IMR-90 (cell line): Measurements from ENCODE around the gene SRPK1. TPM values are rescaled to one million over a fixed set of nuclear protein-coding genes. Genes with fewer than 3 reads are reported as not detected.

ENCODE experiments used
- ATAC-seq: fragments of 200-7000 bp; cut with Tn5 transposase; 2 replicates; pipeline ENCODE4 v1.9.1; 2020; ENCODE audit warnings: low read depth, mild to moderate bottlenecking, moderate library complexity
- BruUV-seq: library from RNA; stranded (reverse); fragments of 400-500 nt; replicated peaks from 2 replicates; lab custom pipeline; 2021; lab: Mats Ljungman, UMichigan
- CTCF ChIA-PET: fragments of 300-600 bp; formaldehyde crosslinking; extraction: SDS; loops from one replicate; lab custom pipeline; 2021; ENCODE audit warnings: antibody characterized with exemption; lab: Yijun Ruan, JAX
- POLR2A ChIA-PET: fragments of 300-600 bp; sonication (Branson Sonifier 250); formaldehyde crosslinking; loops from one replicate; lab custom pipeline; 2022; ENCODE audit warnings: antibody characterized with exemption; ENCODE audit not compliant: unreplicated experiment; lab: Charles Lee
- DNase-seq: peaks from one replicate; pipeline ENCODE4 v3.0.0; 2013
- H2AFZ ChIP-seq: replicated peaks from 2 replicates; pipeline ENCODE3; 2013; ENCODE audit warnings: low read length, mild to moderate bottlenecking; ENCODE audit not compliant: poor library complexity
- H2AK5ac ChIP-seq: 2 replicates; pipeline ENCODE4 v1.6.1; 2013; ENCODE audit warnings: low read depth, low read length, inconsistent platforms
- H2AK9ac ChIP-seq: replicated peaks from 2 replicates; pipeline ENCODE3; 2013; ENCODE audit warnings: mild to moderate bottlenecking, low read depth, low read length, moderate library complexity; ENCODE audit not compliant: poor library complexity
- H2BK120ac ChIP-seq: 2 replicates; pipeline ENCODE4 v1.6.1; 2013; ENCODE audit warnings: low read depth, low read length, inconsistent platforms
- H2BK15ac ChIP-seq: 3 replicates; pipeline ENCODE4 v1.6.1; 2013; ENCODE audit warnings: low read depth, low read length, inconsistent platforms
- H2BK20ac ChIP-seq: 2 replicates; pipeline ENCODE4 v1.6.1; 2013; ENCODE audit warnings: low read depth, mild to moderate bottlenecking, inconsistent platforms, low read length, moderate library complexity
- H2BK5ac ChIP-seq: 2 replicates; pipeline ENCODE4 v1.6.1; 2013; ENCODE audit warnings: mild to moderate bottlenecking, low read depth, low read length, inconsistent platforms; ENCODE audit not compliant: poor library complexity, severe bottlenecking
- H3K14ac ChIP-seq: replicated peaks from 2 replicates; pipeline ENCODE4 v1.6.1; 2013; ENCODE audit warnings: low read depth, low read length, inconsistent platforms
- H3K18ac ChIP-seq: 2 replicates; pipeline ENCODE4 v1.6.1; 2013; ENCODE audit warnings: low read depth, low read length, control low read depth
- H3K23ac ChIP-seq: 2 replicates; pipeline ENCODE4 v1.6.1; 2013; ENCODE audit warnings: low read depth, low read length, inconsistent platforms
- H3K27ac ChIP-seq: 2 replicates; pipeline ENCODE4 v1.5.1; 2013; ENCODE audit warnings: mild to moderate bottlenecking, control low read depth, low read length; ENCODE audit not compliant: insufficient read depth
- H3K27me3 ChIP-seq: 2 replicates; pipeline ENCODE4 v1.6.1; 2013; ENCODE audit warnings: low read length; ENCODE audit not compliant: control insufficient read depth, insufficient read depth
- H3K36me3 ChIP-seq: 2 replicates; pipeline ENCODE4 v1.6.1; 2013; ENCODE audit warnings: low read length, mixed read lengths; ENCODE audit not compliant: control insufficient read depth, insufficient read depth
- H3K4ac ChIP-seq: 2 replicates; pipeline ENCODE4 v1.6.1; 2013; ENCODE audit warnings: low read depth, low read length, inconsistent platforms
- H3K4me1 ChIP-seq: 2 replicates; pipeline ENCODE4 v1.6.1; 2013; ENCODE audit warnings: low read length, mixed read lengths; ENCODE audit not compliant: control insufficient read depth, insufficient read depth
- H3K4me2 ChIP-seq: 2 replicates; pipeline ENCODE4 v1.6.1; 2013; ENCODE audit warnings: low read depth, mild to moderate bottlenecking, control low read depth, low read length, moderate library complexity
- H3K4me3 ChIP-seq: 2 replicates; pipeline ENCODE4 v1.5.1; 2013; ENCODE audit warnings: low read depth, mild to moderate bottlenecking, control low read depth, low read length, moderate library complexity; ENCODE audit not compliant: insufficient read depth
- H3K56ac ChIP-seq: 2 replicates; pipeline ENCODE4 v1.6.1; 2013; ENCODE audit warnings: low read length, inconsistent platforms; ENCODE audit not compliant: insufficient read depth; ENCODE audit errors: extremely low read depth
- H3K79me1 ChIP-seq, 2 experiments: 2 replicates each; pipeline ENCODE4 v1.6.1; 2013; ENCODE audit warnings: low read length in 2 of 2, inconsistent platforms in 1 of 2, low read depth in 1 of 2
- H3K9ac ChIP-seq: 2 replicates; pipeline ENCODE4 v1.6.1; 2013; ENCODE audit warnings: low read depth, low read length, control low read depth
- H3K9me1 ChIP-seq: 2 replicates; pipeline ENCODE4 v1.6.1; 2013; ENCODE audit warnings: low read length, inconsistent platforms; ENCODE audit not compliant: insufficient read depth
- H3K9me3 ChIP-seq: 2 replicates; pipeline ENCODE4 v1.6.1; 2013; ENCODE audit warnings: low read length; ENCODE audit not compliant: control insufficient read depth, insufficient read depth
- H4K20me1 ChIP-seq: 2 replicates; pipeline ENCODE4 v1.6.1; 2013; ENCODE audit warnings: low read length, inconsistent platforms; ENCODE audit not compliant: insufficient read depth
- H4K5ac ChIP-seq: 2 replicates; pipeline ENCODE4 v1.6.1; 2013; ENCODE audit warnings: mild to moderate bottlenecking, low read depth, low read length, control low read depth
- H4K8ac ChIP-seq, 2 experiments: 2 replicates each; pipeline ENCODE4 v1.6.1; 2013; ENCODE audit warnings: low read depth in 2 of 2, low read length in 2 of 2, control low read depth in 1 of 2, inconsistent platforms in 1 of 2
- H4K91ac ChIP-seq: 2 replicates; pipeline ENCODE4 v1.6.1; 2013; ENCODE audit warnings: low read depth, low read length, inconsistent platforms; ENCODE audit not compliant: insufficient read depth
- BHLHE40 ChIP-seq: fragments of 150-350 bp; IDR thresholded peaks from 2 replicates; pipeline ENCODE4 v1.6.1; 2016; ENCODE audit warnings: mild to moderate bottlenecking, low read depth, low read length
- CEBPB ChIP-seq: IDR thresholded peaks from 2 replicates; pipeline ENCODE4 v1.6.1; 2012; ENCODE audit warnings: low read depth, low read length, improper control_type of control experiment
- CHD1 ChIP-seq: IDR thresholded peaks from 2 replicates; pipeline ENCODE4 v1.6.1; 2012; ENCODE audit warnings: low read depth, low read length, improper control_type of control experiment
- ELK1 ChIP-seq: fragments of 150-350 bp; IDR thresholded peaks from 2 replicates; pipeline ENCODE4 v1.6.1; 2016; ENCODE audit warnings: low read depth, mild to moderate bottlenecking, low read length, moderate library complexity, borderline replicate concordance
- FOS ChIP-seq: fragments of 150-350 bp; IDR thresholded peaks from 2 replicates; pipeline ENCODE4 v1.6.1; 2016; ENCODE audit warnings: low read depth, low read length
- MAFK ChIP-seq: IDR thresholded peaks from 2 replicates; pipeline ENCODE4 v1.6.1; 2012; ENCODE audit warnings: low read depth, low read length, improper control_type of control experiment
- MAZ ChIP-seq: IDR thresholded peaks from 2 replicates; pipeline ENCODE4 v1.6.1; 2012; ENCODE audit warnings: low read depth, mild to moderate bottlenecking, low read length, improper control_type of control experiment, moderate library complexity, borderline replicate concordance
- MXI1 ChIP-seq: IDR thresholded peaks from 2 replicates; pipeline ENCODE4 v1.6.1; 2012; ENCODE audit warnings: low read depth, mild to moderate bottlenecking, low read length, moderate library complexity, borderline replicate concordance
- NFE2L2 ChIP-seq: fragments of 150-350 bp; IDR thresholded peaks from 2 replicates; pipeline ENCODE4 v1.6.1; 2016; ENCODE audit warnings: low read depth, mild to moderate bottlenecking, low read length
- POLR2A ChIP-seq: IDR thresholded peaks from 2 replicates; pipeline ENCODE4 v1.6.1; 2012; ENCODE audit warnings: mild to moderate bottlenecking, low read depth, low read length
- RAD21 ChIP-seq: IDR thresholded peaks from 2 replicates; pipeline ENCODE4 v1.6.1; 2012; ENCODE audit warnings: low read length, improper control_type of control experiment
- RCOR1 ChIP-seq: IDR thresholded peaks from 2 replicates; pipeline ENCODE4 v1.6.1; 2012; ENCODE audit warnings: mild to moderate bottlenecking, low read length, improper control_type of control experiment; ENCODE audit not compliant: insufficient replicate concordance
- RFX5 ChIP-seq: IDR thresholded peaks from 2 replicates; pipeline ENCODE4 v1.8.0; 2012; ENCODE audit warnings: low read depth, mild to moderate bottlenecking, low read length, moderate library complexity
- SMC3 ChIP-seq: fragments of 150-350 bp; IDR thresholded peaks from 2 replicates; pipeline ENCODE4 v1.6.1; 2016; ENCODE audit warnings: low read depth, mild to moderate bottlenecking, antibody characterized with exemption, low read length, moderate library complexity
- WGBS, 2 experiments: methylation state at CpG; one replicate each; pipeline versions ENCODE4 v1.1.5 to v1.1.7; 2013; ENCODE audit warnings: missing lambda C conversion rate in 2 of 2; ENCODE audit not compliant: insufficient read length in 1 of 2; ENCODE audit errors: extremely low coverage in 2 of 2; 5-methylcytosine and 5-hydroxymethylcytosine counted together
- dilution Hi-C: fragments of 300-500 bp; cut with HindIII; formaldehyde crosslinking; loops from one replicate; pipeline ENCODE4 v1.14.3; 2018; ENCODE audit warnings: low sequenced_read_pairs; ENCODE audit not compliant: unreplicated experiment
- in situ Hi-C: fragments of 300-500 bp; cut with MboI; formaldehyde crosslinking; loops from 3 replicates; pipeline ENCODE4 v1.14.3; 2019; ENCODE audit warnings: low sequenced_read_pairs, inconsistent platforms, mixed read lengths
- intact Hi-C: fragments of 100-400 bp; cut with micrococcal nuclease; formaldehyde crosslinking; loops from 2 replicates; pipeline ENCODE4 v1.10.0; 2022
- polyA plus RNA-seq, 3 experiments: library from polyadenylated mRNA; depleted of rRNA; stranded (reverse); fragments of >200 nt; gene quantifications; 2 replicates each; pipeline ENCODE4 v1.2.3, GENCODE V29; 2012; ENCODE audit warnings: low replicate concordance in 1 of 3
- total RNA-seq: library from RNA; depleted of rRNA; stranded (reverse); fragments of >200 nt; gene quantifications from 2 replicates; pipeline ENCODE4 v1.2.3, GENCODE V29; 2012
- TF ChIP-seq, protein P1 (sequence below): conservative IDR thresholded peaks from 2 replicates; pipeline ENCODE4 v1.5.1; 2012; ENCODE audit warnings: mild to moderate bottlenecking, low read depth, low read length, improper control_type of control experiment
- TF ChIP-seq, protein P2 (sequence below): fragments of 150-350 bp; IDR thresholded peaks from 2 replicates; pipeline ENCODE4 v1.6.1; 2017; ENCODE audit warnings: mild to moderate bottlenecking, antibody characterized with exemption, low read length, low read depth

The SRPK1 gene
- total and polyA plus RNA-seq, 2 of the 4 experiments (the other 2 are of a cell fraction), result 22.5 to 44.6 TPM

GRCh38 chr6:35856250-35856649, 64.6 kb downstream of the SRPK1 start:
- Histone ChIP-seq H3K4me2 (no peak overlapping the region), H3K23ac (no peak overlapping the region), H2AFZ (no peak overlapping the region), H4K8ac (no peak overlapping the region), H3K9me1 (peaks cover 4% of the 10 kb centered on the region; the same call in 1 of the 2 replicates), H2BK5ac (no peak overlapping the region), H4K5ac (no peak overlapping the region), H3K4me1 (no peaks in the 10 kb centered on the region), H2BK20ac (no peak overlapping the region), H4K91ac (no peak overlapping the region), H3K27me3 (no peaks in the 10 kb centered on the region), H2BK120ac (no peak overlapping the region), H4K20me1 (no peaks in the 10 kb centered on the region), H3K4ac (no peak overlapping the region), H2AK9ac (no peak overlapping the region), H3K36me3 (peaks cover 22% of the 10 kb centered on the region), H2BK15ac (no peak overlapping the region), H3K4me3 (no peak overlapping the region), H3K9ac (no peak overlapping the region), H3K56ac (no peak overlapping the region), H3K9me3 (no peaks in the 10 kb centered on the region), H3K79me1 (peaks cover 4 to 5% of the 10 kb centered on the region in 2 experiments; a peak in 1 of 4 replicates), H3K14ac (no peak overlapping the region), H3K18ac (no peak overlapping the region), H3K27ac (no peak overlapping the region), H2AK5ac (no peak overlapping the region)
- CTCF ChIA-PET, result no interaction called here
- WGBS, 2 experiments, result no CpG with 5 or more reads among the region's 1 CpG
- in situ Hi-C loops (no loop called here), intact Hi-C loops (loop anchor here (10.0 kb wide), 1 partner anchor 239 kb away; no protein-coding TSS in a partner anchor), dilution Hi-C loops (no loop called here)
- ATAC-seq, result no peak
- DNase-seq, result no peak
- POLR2A ChIA-PET, result no interaction called here
- no TSS peak for BruUV-seq
- TF ChIP-seq ELK1 (no peak), MXI1 (no peak), CEBPB (no peak), SMC3 (no peak), RCOR1 (no peak), RFX5 (no peak), MAFK (no peak), CHD1 (no peak), POLR2A (no peak), RAD21 (no peak), FOS (no peak), MAZ (no peak), NFE2L2 (no peak), BHLHE40 (no peak)
- TF ChIP-seq, protein P1, sequence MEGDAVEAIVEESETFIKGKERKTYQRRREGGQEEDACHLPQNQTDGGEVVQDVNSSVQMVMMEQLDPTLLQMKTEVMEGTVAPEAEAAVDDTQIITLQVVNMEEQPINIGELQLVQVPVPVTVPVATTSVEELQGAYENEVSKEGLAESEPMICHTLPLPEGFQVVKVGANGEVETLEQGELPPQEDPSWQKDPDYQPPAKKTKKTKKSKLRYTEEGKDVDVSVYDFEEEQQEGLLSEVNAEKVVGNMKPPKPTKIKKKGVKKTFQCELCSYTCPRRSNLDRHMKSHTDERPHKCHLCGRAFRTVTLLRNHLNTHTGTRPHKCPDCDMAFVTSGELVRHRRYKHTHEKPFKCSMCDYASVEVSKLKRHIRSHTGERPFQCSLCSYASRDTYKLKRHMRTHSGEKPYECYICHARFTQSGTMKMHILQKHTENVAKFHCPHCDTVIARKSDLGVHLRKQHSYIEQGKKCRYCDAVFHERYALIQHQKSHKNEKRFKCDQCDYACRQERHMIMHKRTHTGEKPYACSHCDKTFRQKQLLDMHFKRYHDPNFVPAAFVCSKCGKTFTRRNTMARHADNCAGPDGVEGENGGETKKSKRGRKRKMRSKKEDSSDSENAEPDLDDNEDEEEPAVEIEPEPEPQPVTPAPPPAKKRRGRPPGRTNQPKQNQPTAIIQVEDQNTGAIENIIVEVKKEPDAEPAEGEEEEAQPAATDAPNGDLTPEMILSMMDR, result no peak
- TF ChIP-seq, protein P2, sequence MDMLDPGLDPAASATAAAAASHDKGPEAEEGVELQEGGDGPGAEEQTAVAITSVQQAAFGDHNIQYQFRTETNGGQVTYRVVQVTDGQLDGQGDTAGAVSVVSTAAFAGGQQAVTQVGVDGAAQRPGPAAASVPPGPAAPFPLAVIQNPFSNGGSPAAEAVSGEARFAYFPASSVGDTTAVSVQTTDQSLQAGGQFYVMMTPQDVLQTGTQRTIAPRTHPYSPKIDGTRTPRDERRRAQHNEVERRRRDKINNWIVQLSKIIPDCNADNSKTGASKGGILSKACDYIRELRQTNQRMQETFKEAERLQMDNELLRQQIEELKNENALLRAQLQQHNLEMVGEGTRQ, result no peak
